Upper lobe of right lung (tissue), 1 donor: Measurements from ENCODE around the gene KSR1. TPM values are rescaled to one million over a fixed set of nuclear protein-coding genes. Genes with fewer than 3 reads are reported as not detected.
"Not testable (repeated sequence)": the region's sequence is repeated elsewhere in the genome, so short reads cannot be mapped to it uniquely, and the experiment has no call there.

ENCODE experiments used
- ATAC-seq: fragments of 200-7000 bp; cut with Tn5 transposase; one replicate; pipeline ENCODE4 v1.9.1; 2020; ENCODE audit warnings: mild to moderate bottlenecking, moderate library complexity
- DNase-seq: peaks from one replicate; pipeline ENCODE4 v3.0.0-alpha.2; 2020
- H3K27ac ChIP-seq: fragments of 200-600 bp; one replicate; pipeline ENCODE4 v1.8.0; 2022
- H3K27me3 ChIP-seq: fragments of 200-600 bp; one replicate; pipeline ENCODE4 v1.8.0; 2022; ENCODE audit warnings: mild to moderate bottlenecking
- H3K36me3 ChIP-seq: fragments of 200-600 bp; one replicate; pipeline ENCODE4 v1.8.0; 2022
- H3K4me1 ChIP-seq: fragments of 200-600 bp; one replicate; pipeline ENCODE4 v1.8.0; 2022
- H3K4me3 ChIP-seq: fragments of 200-600 bp; one replicate; pipeline ENCODE4 v1.8.0; 2022; ENCODE audit warnings: mild to moderate bottlenecking
- H3K9me3 ChIP-seq: fragments of 200-600 bp; one replicate; pipeline ENCODE4 v1.8.0; 2022
- CTCF ChIP-seq: fragments of 200-600 bp; IDR thresholded peaks from one replicate; pipeline ENCODE4 v1.8.0; 2022; ENCODE audit warnings: antibody characterized with exemption
- intact Hi-C: fragments of 100-400 bp; cut with DNase I; formaldehyde crosslinking; loops from one replicate; pipeline ENCODE4 v1.11.0; 2022
- total RNA-seq: library from RNA; stranded (reverse); fragmentation: NEBNext Ultra II Directional; extraction: Animal tissue kit (Norgen Biotek cat#: 25700); gene quantifications from one replicate; pipeline ENCODE4 v1.2.1, GENCODE V29; 2021
- donor health status: DM: no; HTN: yes; CAD: no; lungs with severe emphysema.

Gene KSR1
- total RNA-seq, 1 donor from 2014 or later: 52.5 TPM

GRCh38 chr17:27446569-27447301 is 9.5 kb upstream of the KSR1 start:
- no peak for ATAC-seq
- H3K4me3 ChIP-seq: no peak overlapping the region
- TF ChIP-seq CTCF: no peak
- no peaks in the 10 kb centered on the region for H3K36me3 ChIP-seq
- H3K27ac ChIP-seq: no peak overlapping the region
- H3K4me1 ChIP-seq: no peaks in the 10 kb centered on the region
- no peak for DNase-seq
- H3K27me3 ChIP-seq: no peaks in the 10 kb centered on the region
- intact Hi-C loops: no loop called here
- no peaks in the 10 kb centered on the region for H3K9me3 ChIP-seq

GRCh38 chr17:27448534-27448933 is 7.7 kb upstream of the KSR1 start:
- H3K36me3 ChIP-seq, H3K27me3 ChIP-seq, intact Hi-C loops, H3K27ac ChIP-seq, ATAC-seq, H3K9me3 ChIP-seq, DNase-seq, H3K4me1 ChIP-seq, H3K4me3 ChIP-seq: not testable (repeated sequence)

- intact Hi-C loops: no loop called here
- Histone ChIP-seq H3K36me3 (no peaks in the 10 kb centered on the region), H3K27ac (no peak overlapping the region), H3K4me3 (no peak overlapping the region), H3K9me3 (no peaks in the 10 kb centered on the region), H3K4me1 (no peaks in the 10 kb centered on the region), H3K27me3 (no peaks in the 10 kb centered on the region)
- no peak for ATAC-seq
- no peak for TF ChIP-seq CTCF
- no peak for DNase-seq
Measured at GRCh38 chr17:27449541-27449940, 6.7 kb upstream of the KSR1 start.

DNA sequence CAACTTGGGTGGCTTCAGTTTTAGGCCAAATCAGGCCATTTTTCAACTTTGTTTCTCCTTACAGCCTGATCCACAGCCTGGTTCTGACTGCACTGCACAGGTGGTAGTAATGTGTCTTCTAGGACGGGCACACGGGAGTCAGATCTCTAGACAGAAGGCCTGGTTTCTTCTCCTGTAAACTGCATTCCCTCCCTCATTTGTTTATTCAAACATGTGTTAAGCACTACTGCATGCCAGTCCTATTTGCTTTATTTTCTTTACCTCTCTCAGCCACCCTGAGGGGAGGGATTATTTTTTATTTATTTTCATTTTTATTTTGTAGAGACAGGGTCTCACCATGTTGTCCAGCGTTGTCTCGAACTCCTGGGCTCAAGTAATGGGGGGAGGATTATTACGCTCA is 6.3 kb upstream of the KSR1 start:
- Histone ChIP-seq H3K9me3 (no peaks in the 10 kb centered on the region), H3K36me3 (no peaks in the 10 kb centered on the region), H3K4me3 (no peak overlapping the region), H3K27me3 (no peaks in the 10 kb centered on the region), H3K4me1 (no peaks in the 10 kb centered on the region), H3K27ac (no peak overlapping the region)
- no peak for DNase-seq
- intact Hi-C loops: loop anchor here (10.0 kb wide), 1 partner anchor 145 kb away; no protein-coding TSS in a partner anchor
- no peak for TF ChIP-seq CTCF
- ATAC-seq: no peak

GRCh38 chr17:27450416-27450815 is 5.8 kb upstream of the KSR1 start:
- Histone ChIP-seq H3K4me3 (no peak overlapping the region), H3K27me3 (no peaks in the 10 kb centered on the region), H3K27ac (no peak overlapping the region), H3K36me3 (no peaks in the 10 kb centered on the region), H3K4me1 (no peaks in the 10 kb centered on the region), H3K9me3 (no peaks in the 10 kb centered on the region)
- intact Hi-C loops: loop anchor here (10.0 kb wide), 1 partner anchor 144 kb away; no protein-coding TSS in a partner anchor
- no peak for ATAC-seq
- TF ChIP-seq CTCF: no peak
- DNase-seq: no peak

DNA sequence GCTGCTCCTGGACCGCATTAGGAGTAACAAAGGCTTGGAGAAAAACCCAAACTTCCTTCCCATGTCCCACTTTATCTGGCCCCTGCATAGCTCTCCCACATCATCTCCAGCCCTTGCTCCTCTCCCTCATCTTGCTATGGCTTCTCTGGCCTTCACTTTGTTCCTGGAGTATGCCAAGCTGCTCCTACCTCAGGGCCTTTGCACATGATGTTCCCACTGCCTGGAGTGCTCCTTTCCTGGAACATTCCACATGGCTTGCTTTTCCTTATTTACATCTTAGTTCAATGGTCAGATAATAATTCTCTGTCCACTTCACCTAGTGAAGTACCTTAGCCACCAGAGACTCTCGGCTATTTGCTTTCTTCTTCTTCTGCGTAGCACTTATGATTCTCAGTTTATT is 4.3 kb upstream of the KSR1 start:
- H3K36me3 ChIP-seq: no peaks in the 10 kb centered on the region
- H3K9me3 ChIP-seq: no peaks in the 10 kb centered on the region
- DNase-seq: no peak
- ATAC-seq: no peak
- no peaks in the 10 kb centered on the region for H3K4me1 ChIP-seq
- TF ChIP-seq CTCF: no peak
- intact Hi-C loops: loop anchor here (10.0 kb wide), 1 partner anchor 143 kb away; no protein-coding TSS in a partner anchor
- H3K4me3 ChIP-seq: no peak overlapping the region
- H3K27ac ChIP-seq: no peak overlapping the region
- no peaks in the 10 kb centered on the region for H3K27me3 ChIP-seq
